Posterior vena cava (tissue), 2 donors: ENCODE measurements around the gene ATF1. TPM values are rescaled to one million over a fixed set of nuclear protein-coding genes. Genes with fewer than 3 reads are reported as not detected.
"Not testable (repeated sequence)": the region's sequence is repeated elsewhere in the genome, so short reads cannot be mapped to it uniquely, and the experiment has no call there.

Source experiments
- DNase-seq: peaks from one replicate; pipeline ENCODE4 v3.0.0-alpha.2; 2020; ENCODE audit warnings: low spot score
- intact Hi-C, 2 donors: fragments of 100-400 bp; cut with DNase I; formaldehyde crosslinking; loops; one replicate each; pipeline versions ENCODE4 v1.14.1 to v1.14.2; 2022 to 2023
- total RNA-seq, 2 donors: library from RNA; stranded (reverse); fragmentation: NEBNext Ultra II Directional; extraction: Animal tissue kit (Norgen Biotek cat#: 25700); gene quantifications; one replicate each; pipeline ENCODE4 v1.2.1, GENCODE V29; 2021
- donor health status: DM: yes; HTN: yes; CAD: no.
- donor health status: DM: yes; HTN: yes; CAD: no.

The ATF1 gene
- total RNA-seq, 2 donors from 2014 or later, result 24.2 to 25.9 TPM

GRCh38 chr12:50786498-50787231 is 22.8 kb downstream of the ATF1 start:
- intact Hi-C loops, result no loop called here
- no peak for DNase-seq

GRCh38 chr12:50787618-50788017 is 23.7 kb downstream of the ATF1 start:
- intact Hi-C loops, result no loop called here
- DNase-seq, result no peak

GRCh38 chr12:50788561-50788960 is 24.7 kb downstream of the ATF1 start:
- DNase-seq, result no peak
- intact Hi-C loops, result no loop called here

GRCh38 chr12:50790081-50790480 is 26.2 kb downstream of the ATF1 start:
- intact Hi-C loops, result no loop called here
- no peak for DNase-seq

- DNase-seq, result no peak
- intact Hi-C loops, result no loop called here
Observed at GRCh38 chr12:50799908-50800307, 36.0 kb downstream of the ATF1 start.

GRCh38 chr12:50803230-50803875 is 39.5 kb downstream of the ATF1 start:
- intact Hi-C loops, result no loop called here
- no peak for DNase-seq

GRCh38 chr12:50806176-50806575 is 42.3 kb downstream of the ATF1 start:
- DNase-seq, result no peak
- intact Hi-C loops, result no loop called here

GRCh38 chr12:50809131-50809530 is 45.2 kb downstream of the ATF1 start:
- intact Hi-C loops, DNase-seq: not testable (repeated sequence)

GRCh38 chr12:50814921-50815320 is 51.0 kb downstream of the ATF1 start:
- intact Hi-C loops, DNase-seq: not testable (repeated sequence)

- intact Hi-C loops, result no loop called here
- DNase-seq, result no peak
Observed at GRCh38 chr12:50820177-50820576, 56.3 kb downstream of the ATF1 start.

GRCh38 chr12:50822082-50822481 is 58.2 kb downstream of the ATF1 start:
- intact Hi-C loops, result no loop called here
- no peak for DNase-seq

- DNase-seq, intact Hi-C loops: not testable (repeated sequence)
Observed at GRCh38 chr12:50823724-50824123, 59.8 kb downstream of the ATF1 start.

- intact Hi-C loops, result loop anchor here in 1 of 2 donors (5.0 kb wide), 1 partner anchor 162 kb away; no protein-coding TSS in a partner anchor
- no peak for DNase-seq
Observed at GRCh38 chr12:50824914-50825313, 61.0 kb downstream of the ATF1 start.

- DNase-seq, result no peak
- intact Hi-C loops, result loop anchor here in 1 of 2 donors (5.0 kb wide), 1 partner anchor 162 kb away; no protein-coding TSS in a partner anchor
Observed at GRCh38 chr12:50825372-50825838, 61.5 kb downstream of the ATF1 start.

GRCh38 chr12:50828121-50828520 is 64.2 kb downstream of the ATF1 start:
- no peak for DNase-seq
- intact Hi-C loops, result loop anchor here in 1 of 2 donors (5.0 kb wide), 1 partner anchor 159 kb away; no protein-coding TSS in a partner anchor

- intact Hi-C loops, result loop anchor here in 1 of 2 donors (5.0 kb wide), 1 partner anchor 158 kb away; no protein-coding TSS in a partner anchor
- DNase-seq, result no peak
Observed at GRCh38 chr12:50828886-50829285, 65.0 kb downstream of the ATF1 start.

- not testable (repeated sequence) for DNase-seq
- intact Hi-C loops, result loop anchor here in 1 of 2 donors (10.0 kb wide), 1 partner anchor 151 kb away; no protein-coding TSS in a partner anchor
Observed at GRCh38 chr12:50833801-50834200, 69.9 kb downstream of the ATF1 start.

- DNase-seq, result no peak
- intact Hi-C loops, result loop anchor here in 1 of 2 donors (10.0 kb wide), 1 partner anchor 146 kb away; no protein-coding TSS in a partner anchor
Observed at GRCh38 chr12:50839042-50839441, 75.1 kb downstream of the ATF1 start.

- no peak for DNase-seq
- intact Hi-C loops, result no loop called here
Observed at GRCh38 chr12:50840809-50841487, 77.0 kb downstream of the ATF1 start.
